ENCODE results near the gene CD163L1. TPM values are rescaled to one million over a fixed set of nuclear protein-coding genes. Genes with fewer than 3 reads are reported as not detected.

CD163L1 gene
- total RNA-seq, 1 experiment from 2014 or later, result 0.11 TPM

DNA sequence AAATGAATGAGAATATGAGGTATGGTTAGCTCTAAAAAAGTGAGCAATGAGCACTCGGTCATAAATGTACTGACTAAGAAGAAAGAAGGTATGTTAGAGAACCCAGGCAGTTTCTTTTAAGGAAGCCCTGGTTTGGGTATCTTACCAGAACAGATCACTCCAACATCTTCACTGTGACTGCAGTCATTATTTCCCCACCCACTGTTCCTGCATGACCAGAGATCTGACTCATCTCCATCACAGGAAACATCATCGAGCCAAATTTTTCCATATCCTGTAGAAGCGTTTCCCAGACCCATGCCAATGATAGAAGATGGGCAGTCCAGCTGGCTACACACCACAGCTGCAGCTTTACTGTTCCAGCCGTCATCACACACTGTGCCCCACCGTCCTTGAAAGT, 48.0 kb downstream of the CD163L1 start:
- ChIA-PET CTCF (no interaction called here), POLR2A (no interaction called here)
- no peaks in the 10 kb centered on the region for H3K27me3 ChIP-seq (replicated peaks; ENCODE audit: control insufficient read depth, insufficient read depth, low read length)
- no peak overlapping the region for H3K4me3 ChIP-seq (ENCODE audit: low read depth, low read length)
- no TSS peak for BruUV-seq (replicated peaks)
- Mint-ChIP-seq H3K9me3 (ENCODE audit: unreplicated experiment) (peaks cover 10% of the 10 kb centered on the region), H3K36me3 (ENCODE audit: insufficient read depth, unreplicated experiment) (no peaks in the 10 kb centered on the region), H3K27ac (ENCODE audit: unreplicated experiment) (no peak overlapping the region), H3K4me1 (ENCODE audit: low read depth, unreplicated experiment) (no peaks in the 10 kb centered on the region), H3K27me3 (ENCODE audit: insufficient read depth, unreplicated experiment) (peaks cover 26% of the 10 kb centered on the region), H3K4me3 (ENCODE audit: unreplicated experiment) (no peak overlapping the region)
- no peak for TF ChIP-seq CTCF (IDR thresholded peaks at IDR 0.05; ENCODE audit: insufficient read depth in 1 of 2, low read depth in 1 of 2, low read length in 1 of 2, severe bottlenecking in 1 of 2, unreplicated experiment in 1 of 2)
- H3K9me3 ChIP-seq, result no peaks in the 10 kb centered on the region
- H3K36me3 ChIP-seq (ENCODE audit: control insufficient read depth, insufficient read depth, low read length), result no peaks in the 10 kb centered on the region
- intact Hi-C loops (cut with micrococcal nuclease; ENCODE audit: unreplicated experiment), result no loop called here
- no peaks in the 10 kb centered on the region for H3K4me1 ChIP-seq
- DNase-seq, result no peak

DNA sequence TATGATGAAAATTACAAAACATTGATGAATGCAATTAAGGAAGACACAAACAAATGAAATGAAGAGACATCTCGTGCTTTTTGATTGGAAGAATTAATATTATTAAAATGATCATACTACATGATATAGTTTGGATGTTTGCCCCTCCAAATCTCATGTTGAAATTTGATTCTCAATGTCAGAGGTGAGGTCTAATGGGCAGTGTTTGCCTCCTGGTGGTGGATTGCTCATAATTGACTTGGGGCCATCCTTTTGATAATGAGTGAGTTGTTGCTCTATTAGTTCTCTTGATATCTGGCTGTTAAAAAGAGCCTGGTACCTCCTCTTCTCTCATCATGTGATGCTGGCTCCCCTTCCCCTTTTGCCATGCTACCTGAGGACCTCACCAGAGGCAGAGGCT, 56.7 kb downstream of the CD163L1 start:
- no peaks in the 10 kb centered on the region for H3K4me1 Mint-ChIP-seq (ENCODE audit: low read depth, unreplicated experiment)
- ChIA-PET POLR2A (no interaction called here), CTCF (no interaction called here)
- H3K4me3 Mint-ChIP-seq (ENCODE audit: unreplicated experiment), result no peak overlapping the region
- H3K4me1 ChIP-seq, result no peaks in the 10 kb centered on the region
- intact Hi-C loops (cut with micrococcal nuclease; ENCODE audit: unreplicated experiment), result no loop called here
- no peaks in the 10 kb centered on the region for H3K27me3 ChIP-seq (replicated peaks; ENCODE audit: control insufficient read depth, insufficient read depth, low read length)
- H3K9me3 Mint-ChIP-seq (ENCODE audit: unreplicated experiment), result peaks cover 14% of the 10 kb centered on the region
- peak in 1 of 2 experiments; percentile 7 for TF ChIP-seq CTCF (IDR thresholded peaks at IDR 0.05; ENCODE audit: insufficient read depth in 1 of 2, low read depth in 1 of 2, low read length in 1 of 2, severe bottlenecking in 1 of 2, unreplicated experiment in 1 of 2)
- no TSS peak for BruUV-seq (replicated peaks)
- no peaks in the 10 kb centered on the region for H3K36me3 ChIP-seq (ENCODE audit: control insufficient read depth, insufficient read depth, low read length)
- H3K36me3 Mint-ChIP-seq (ENCODE audit: insufficient read depth, unreplicated experiment), result no peaks in the 10 kb centered on the region
- H3K4me3 ChIP-seq (ENCODE audit: low read depth, low read length), result no peak overlapping the region
- H3K27ac Mint-ChIP-seq (ENCODE audit: unreplicated experiment), result no peak overlapping the region
- no peak for DNase-seq
- H3K27me3 Mint-ChIP-seq (ENCODE audit: insufficient read depth, unreplicated experiment), result peaks cover 22% of the 10 kb centered on the region
- no peaks in the 10 kb centered on the region for H3K9me3 ChIP-seq

- H3K4me1 ChIP-seq, result no peaks in the 10 kb centered on the region
- H3K27me3 ChIP-seq (replicated peaks; ENCODE audit: control insufficient read depth, insufficient read depth, low read length), result no peaks in the 10 kb centered on the region
- Mint-ChIP-seq H3K9me3 (ENCODE audit: unreplicated experiment) (peaks cover 9% of the 10 kb centered on the region), H3K4me1 (ENCODE audit: low read depth, unreplicated experiment) (no peaks in the 10 kb centered on the region), H3K36me3 (ENCODE audit: insufficient read depth, unreplicated experiment) (no peaks in the 10 kb centered on the region), H3K27me3 (ENCODE audit: insufficient read depth, unreplicated experiment) (peaks cover 17% of the 10 kb centered on the region), H3K4me3 (ENCODE audit: unreplicated experiment) (no peak overlapping the region), H3K27ac (ENCODE audit: unreplicated experiment) (no peak overlapping the region)
- no TSS peak for BruUV-seq (replicated peaks)
- H3K36me3 ChIP-seq (ENCODE audit: control insufficient read depth, insufficient read depth, low read length), result no peaks in the 10 kb centered on the region
- CTCF ChIA-PET, result no interaction called here
- POLR2A ChIA-PET, result no interaction called here
- H3K4me3 ChIP-seq (ENCODE audit: low read depth, low read length), result no peak overlapping the region
- intact Hi-C loops (cut with micrococcal nuclease; ENCODE audit: unreplicated experiment), result no loop called here
- DNase-seq, result no peak
- no peaks in the 10 kb centered on the region for H3K9me3 ChIP-seq
- TF ChIP-seq CTCF (IDR thresholded peaks at IDR 0.05; ENCODE audit: insufficient read depth in 1 of 2, low read depth in 1 of 2, low read length in 1 of 2, severe bottlenecking in 1 of 2, unreplicated experiment in 1 of 2), result no peak
Measured at GRCh38 chr12:7383157-7383556, 60.8 kb downstream of the CD163L1 start.

Data from Caco-2 (cell line).